GM18951 (cell line): ENCODE data around the gene ZRSR2.

Source experiments
- POLR2A ChIP-seq: IDR thresholded peaks from 4 replicates; pipeline ENCODE4 v1.6.1; 2011; ENCODE audit warnings: mild to moderate bottlenecking; ENCODE audit not compliant: insufficient read length, insufficient read depth; ENCODE audit errors: extremely low read depth
- in situ Hi-C: fragments of 300-500 bp; cut with MboI; formaldehyde crosslinking; loops from one replicate; pipeline ENCODE4 v1.12.0; 2022; ENCODE audit warnings: low sequenced_read_pairs, mixed read lengths, inconsistent platforms; ENCODE audit not compliant: unreplicated experiment

The ZRSR2 gene

GRCh38 chrX:15869695-15870094 is 79.4 kb downstream of the ZRSR2 start:
- no peak for TF ChIP-seq POLR2A
- in situ Hi-C loops = no loop called here

GRCh38 chrX:15870310-15870709 is 80.0 kb downstream of the ZRSR2 start:
- TF ChIP-seq POLR2A = no peak
- in situ Hi-C loops = no loop called here
